SK-N-MC (cell line): ENCODE measurements around the gene SOBP.

Experiments used
- DNase-seq: peaks from one replicate; pipeline ENCODE4 v3.0.0-alpha.2; 2011; ENCODE audit warnings: low read depth, low spot score
- H3K27ac ChIP-seq: fragments of 200-600 bp; sonication (generic); 2 replicates; pipeline ENCODE4 v1.5.1; 2016; ENCODE audit warnings: mixed run types
- H3K36me3 ChIP-seq: fragments of 200-600 bp; sonication (generic); 2 replicates; pipeline ENCODE4 v1.6.1; 2017; ENCODE audit warnings: antibody characterized with exemption, low read length, mixed read lengths; ENCODE audit not compliant: insufficient read depth
- H3K4me3 ChIP-seq: fragments of 200-600 bp; sonication (generic); 2 replicates; pipeline ENCODE4 v1.5.1; 2016
- H3K9ac ChIP-seq: fragments of 200-600 bp; sonication (generic); 2 replicates; pipeline ENCODE4 v1.8.0; 2017; ENCODE audit warnings: mixed run types, mixed read lengths; ENCODE audit not compliant: insufficient read length
- H3K9me3 ChIP-seq: fragments of 200-600 bp; sonication (generic); 2 replicates; pipeline ENCODE4 v1.6.1; 2017; ENCODE audit warnings: low read depth, mild to moderate bottlenecking, antibody characterized with exemption, low read length, moderate library complexity, mixed read lengths
- EZH2 ChIP-seq: fragments of 200-600 bp; sonication (generic); IDR thresholded peaks from one replicate; pipeline ENCODE4 v1.6.1; 2017; ENCODE audit warnings: antibody characterized with exemption
- FOXP2 ChIP-seq: optimal IDR thresholded peaks from 2 replicates; pipeline ENCODE3; 2011; ENCODE audit warnings: mild to moderate bottlenecking, moderate library complexity; ENCODE audit not compliant: insufficient read depth; ENCODE audit errors: extremely low read length, control extremely low read depth
- POLR2AphosphoS5 ChIP-seq: IDR thresholded peaks from 2 replicates; pipeline ENCODE4 v1.6.1; 2012; ENCODE audit warnings: mild to moderate bottlenecking, low read depth, low read length, borderline replicate concordance

Gene SOBP

GRCh38 chr6:107589199-107589598, 99.3 kb downstream of the SOBP start:
- TF ChIP-seq FOXP2 (no peak), EZH2 (no peak), POLR2AphosphoS5 (no peak)
- no peaks in the 10 kb centered on the region for H3K36me3 ChIP-seq

DNA sequence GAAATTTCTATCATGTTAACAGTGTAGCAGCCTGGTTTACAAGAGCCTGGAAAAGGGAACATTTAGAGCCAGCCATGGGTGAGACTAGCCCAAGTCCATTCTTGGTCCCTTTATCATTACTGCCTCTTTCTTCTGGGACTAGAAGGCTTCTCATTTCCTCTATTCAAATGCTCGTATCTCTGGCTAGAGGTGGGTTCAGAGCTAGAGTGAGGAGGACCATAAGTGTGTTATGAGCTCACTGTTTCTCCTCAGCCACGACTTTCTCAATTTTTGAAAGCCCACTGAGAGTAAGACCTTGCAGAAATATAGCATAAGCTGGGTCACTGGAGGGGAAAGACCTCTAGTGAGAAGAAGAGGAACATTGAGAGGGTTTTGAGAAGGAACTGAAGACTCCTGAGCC, 100.0 kb downstream of the SOBP start:
- no peak for DNase-seq
- Histone ChIP-seq H3K36me3 (no peaks in the 10 kb centered on the region), H3K9me3 (no peaks in the 10 kb centered on the region), H3K27ac (no peak overlapping the region), H3K9ac (no peak overlapping the region), H3K4me3 (no peak overlapping the region)
- no peak for TF ChIP-seq FOXP2
- no peak for TF ChIP-seq POLR2AphosphoS5
- no peak for TF ChIP-seq EZH2

More at GRCh38 chr6:107589199-107589598, 99.3 kb downstream of the SOBP start:
- Histone ChIP-seq H3K4me3 (no peak overlapping the region), H3K27ac (no peak overlapping the region), H3K9ac (no peak overlapping the region), H3K9me3 (no peaks in the 10 kb centered on the region)
- no peak for DNase-seq

- Histone ChIP-seq H3K9me3 (no peaks in the 10 kb centered on the region), H3K9ac (no peak overlapping the region), H3K27ac (no peak overlapping the region), H3K36me3 (no peaks in the 10 kb centered on the region), H3K4me3 (no peak overlapping the region)
- TF ChIP-seq FOXP2, result no peak
- no peak for TF ChIP-seq EZH2
- TF ChIP-seq POLR2AphosphoS5, result no peak
- DNase-seq, result no peak
Observed at GRCh38 chr6:107590378-107590777, 100.5 kb downstream of the SOBP start.

- no peak for DNase-seq
- Histone ChIP-seq H3K9ac (no peak overlapping the region), H3K36me3 (no peaks in the 10 kb centered on the region), H3K27ac (no peak overlapping the region), H3K9me3 (no peaks in the 10 kb centered on the region), H3K4me3 (no peak overlapping the region)
- no peak for TF ChIP-seq EZH2
- no peak for TF ChIP-seq FOXP2
- TF ChIP-seq POLR2AphosphoS5, result no peak
Observed at GRCh38 chr6:107591346-107591745, 101.4 kb downstream of the SOBP start.

GRCh38 chr6:107592806-107593205, 102.9 kb downstream of the SOBP start:
- Histone ChIP-seq H3K4me3 (no peak overlapping the region), H3K9ac (no peak overlapping the region), H3K9me3 (no peaks in the 10 kb centered on the region), H3K27ac (no peak overlapping the region), H3K36me3 (no peaks in the 10 kb centered on the region)
- no peak for TF ChIP-seq EZH2
- TF ChIP-seq POLR2AphosphoS5, result no peak
- TF ChIP-seq FOXP2, result no peak
- DNase-seq, result no peak

DNA sequence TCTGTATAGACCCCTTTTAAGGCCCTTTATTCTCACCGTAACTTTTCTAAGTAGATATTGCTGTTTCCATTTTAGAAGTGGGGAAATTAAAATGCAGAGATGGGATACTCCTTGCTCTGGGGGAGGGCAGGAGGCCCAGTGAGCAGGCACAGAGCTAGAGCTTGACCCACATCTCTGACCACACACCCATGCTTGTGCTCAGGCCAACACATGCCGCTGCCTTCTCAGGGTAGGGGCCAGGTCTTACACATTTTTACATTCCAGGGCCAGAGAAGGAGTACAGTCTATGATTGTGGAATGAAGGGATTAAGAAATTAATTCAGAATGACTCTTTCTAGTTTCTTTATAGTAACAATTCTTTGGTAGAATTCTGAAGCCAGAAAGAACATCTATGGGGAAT, 104.8 kb downstream of the SOBP start:
- TF ChIP-seq EZH2, result no peak
- TF ChIP-seq POLR2AphosphoS5, result no peak
- no peak for TF ChIP-seq FOXP2
- H3K27ac ChIP-seq, result no peak overlapping the region
- no peaks in the 10 kb centered on the region for H3K9me3 ChIP-seq
- no peak overlapping the region for H3K9ac ChIP-seq
- H3K36me3 ChIP-seq, result no peaks in the 10 kb centered on the region
- H3K4me3 ChIP-seq, result no peak overlapping the region
- DNase-seq, result no peak

DNA sequence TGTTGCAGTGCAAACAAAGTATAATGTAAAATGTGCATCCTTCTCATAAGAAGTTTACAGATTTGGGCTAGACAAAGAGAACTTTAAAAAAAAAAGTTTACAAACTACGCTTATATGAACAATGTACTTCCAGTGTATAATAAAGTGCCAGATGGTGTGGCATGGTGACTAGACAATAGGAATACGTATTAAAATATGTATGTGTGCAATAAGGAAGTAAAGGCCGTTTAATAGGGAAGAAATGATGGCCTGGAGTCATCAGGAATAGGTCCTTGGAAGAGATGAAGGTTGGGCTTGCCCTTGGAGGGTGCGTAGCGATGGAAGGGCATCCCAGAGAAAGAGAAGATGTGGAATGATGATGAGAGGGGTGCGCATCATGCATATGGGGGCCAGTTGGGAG, 108.2 kb downstream of the SOBP start:
- TF ChIP-seq POLR2AphosphoS5, result no peak
- TF ChIP-seq EZH2, result no peak
- TF ChIP-seq FOXP2, result no peak
- Histone ChIP-seq H3K4me3 (no peak overlapping the region), H3K9ac (no peak overlapping the region), H3K36me3 (no peaks in the 10 kb centered on the region), H3K27ac (no peak overlapping the region), H3K9me3 (no peaks in the 10 kb centered on the region)
- DNase-seq, result no peak

- no peaks in the 10 kb centered on the region for H3K9me3 ChIP-seq
- H3K4me3 ChIP-seq, result no peak overlapping the region
- no peak overlapping the region for H3K27ac ChIP-seq
- no peaks in the 10 kb centered on the region for H3K36me3 ChIP-seq
- TF ChIP-seq EZH2 (no peak), POLR2AphosphoS5 (no peak), FOXP2 (no peak)
- no peak overlapping the region for H3K9ac ChIP-seq
- DNase-seq, result no peak
Observed at GRCh38 chr6:107599043-107599442, 109.1 kb downstream of the SOBP start.

DNA sequence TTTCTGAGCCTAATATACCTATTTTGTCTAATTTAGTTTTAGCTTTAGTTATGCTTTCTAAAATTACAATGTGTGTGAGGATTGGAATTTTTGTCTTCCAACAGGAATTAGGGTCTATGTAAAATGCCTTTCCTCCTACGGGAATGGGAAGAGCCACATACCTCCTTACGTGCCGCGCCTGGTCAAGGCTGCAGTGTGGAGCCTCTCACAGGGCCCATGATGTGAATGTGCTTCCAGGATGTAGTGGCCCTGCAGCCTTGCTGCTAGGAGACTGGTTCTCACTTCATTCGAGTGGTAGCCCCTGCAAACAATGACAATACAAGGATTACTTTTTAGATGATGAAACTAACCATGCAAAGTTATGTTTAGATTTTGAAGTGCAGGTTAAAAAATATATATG, 110.2 kb downstream of the SOBP start:
- no peak for DNase-seq
- Histone ChIP-seq H3K27ac (no peak overlapping the region), H3K9me3 (no peaks in the 10 kb centered on the region), H3K4me3 (no peak overlapping the region), H3K36me3 (no peaks in the 10 kb centered on the region), H3K9ac (no peak overlapping the region)
- TF ChIP-seq POLR2AphosphoS5, result no peak
- TF ChIP-seq FOXP2, result no peak
- no peak for TF ChIP-seq EZH2
